ENCODE measurements around the gene OPRL1. TPM values are rescaled to one million over a fixed set of nuclear protein-coding genes. Genes with fewer than 3 reads are reported as not detected.

OPRL1 gene
- total and polyA plus RNA-seq, 2 of the 8 experiments (the other 6 are each of a cell fraction or from before 2014, with no cell fraction given): 0.63 to 0.98 TPM

DNA sequence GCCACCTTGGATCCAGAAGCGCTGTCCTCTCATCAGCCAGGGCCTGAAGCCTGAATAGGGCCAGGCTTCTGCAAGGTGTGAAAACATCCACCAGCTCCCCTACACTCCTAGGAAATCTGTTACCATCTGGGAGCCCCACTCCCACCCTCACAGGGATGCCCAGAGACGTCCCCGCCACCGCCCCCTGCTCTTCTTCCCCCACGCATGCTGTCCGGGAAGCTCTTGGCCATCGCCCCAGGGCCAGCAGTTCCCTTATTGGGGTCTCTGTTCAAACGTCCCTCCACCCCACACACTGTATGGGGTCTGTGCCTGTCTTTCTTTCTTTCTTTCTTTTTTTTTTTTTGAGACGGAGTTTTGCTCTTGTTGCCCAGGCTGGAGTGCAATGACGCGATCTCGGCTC lies 4.3 kb upstream of the OPRL1 start (continued):
- no peak for TF ChIP-seq HDAC2 (IDR thresholded peaks at IDR 0.05; ENCODE audit: borderline replicate concordance in 1 of 2, low read depth in 2 of 2, low read length in 2 of 2)
- TF ChIP-seq CHD2 (IDR thresholded peaks at IDR 0.05; ENCODE audit: low read length): no peak
